Cardiac muscle cell (in vitro differentiated cells and primary cell): ENCODE data around the gene TNFRSF19. TPM values are rescaled to one million over a fixed set of nuclear protein-coding genes. Genes with fewer than 3 reads are reported as not detected.

Source experiments
- DNase-seq, 2 donors: peaks; one replicate each; pipeline versions ENCODE4 v3.0.0 to v3.0.0-alpha.2; 2010 to 2017; ENCODE audit warnings: low read depth in 1 of 2, low spot score in 1 of 2
- H3K27ac ChIP-seq: fragments of 200-600 bp; sonication (generic); 2 replicates; pipeline ENCODE4 v1.5.1; 2016
- H3K27me3 ChIP-seq: fragments of 200-600 bp; sonication (generic); 2 replicates; pipeline ENCODE4 v1.6.0; 2016; ENCODE audit warnings: control low read depth
- H3K36me3 ChIP-seq: fragments of 200-600 bp; sonication (generic); 2 replicates; pipeline ENCODE4 v1.5.1; 2016; ENCODE audit warnings: control low read depth
- H3K4me1 ChIP-seq: fragments of 200-600 bp; sonication (generic); 2 replicates; pipeline ENCODE4 v1.8.1; 2017; ENCODE audit warnings: low read depth, mild to moderate bottlenecking, mixed run types
- H3K4me3 ChIP-seq: fragments of 200-600 bp; sonication (generic); 2 replicates; pipeline ENCODE4 v1.5.1; 2016; ENCODE audit warnings: mild to moderate bottlenecking
- H3K9me3 ChIP-seq: fragments of 200-600 bp; sonication (generic); 2 replicates; pipeline ENCODE4 v1.5.1; 2017; ENCODE audit warnings: low read depth, mild to moderate bottlenecking, control low read depth
- CTCF ChIP-seq: IDR thresholded peaks from 2 replicates; pipeline ENCODE4 v1.5.1; 2012; ENCODE audit warnings: low read depth, mild to moderate bottlenecking, low read length
- polyA plus RNA-seq: library from polyadenylated mRNA; unstranded; fragments of >200 nt; fragmentation: Nextera tagmentation; extraction: Ambion mirVana; gene quantifications from 2 replicates; pipeline ENCODE4 v1.2.1, GENCODE V29; 2016
- total RNA-seq: library from RNA; depleted of rRNA; stranded (reverse); fragments of >200 nt; gene quantifications from 2 replicates; pipeline ENCODE4 v1.2.3, GENCODE V29; 2016

The TNFRSF19 gene
- total and polyA plus RNA-seq, 2 experiments from 2014 or later: 91.3 to 139 TPM

- H3K27me3 ChIP-seq: no peaks in the 10 kb centered on the region
- no peaks in the 10 kb centered on the region for H3K9me3 ChIP-seq
- no peak for TF ChIP-seq CTCF
- H3K4me3 ChIP-seq: no peak overlapping the region
- H3K36me3 ChIP-seq: peaks cover 29% of the 10 kb centered on the region
- DNase-seq: no peak
- no peak overlapping the region for H3K27ac ChIP-seq
- no peaks in the 10 kb centered on the region for H3K4me1 ChIP-seq
Observed at GRCh38 chr13:23658929-23659541, 88.8 kb downstream of the TNFRSF19 start.

GRCh38 chr13:23660249-23660648 lies 90.0 kb downstream of the TNFRSF19 start:
- Histone ChIP-seq H3K4me1 (no peaks in the 10 kb centered on the region), H3K4me3 (no peak overlapping the region), H3K27me3 (no peaks in the 10 kb centered on the region), H3K36me3 (peaks cover 41% of the 10 kb centered on the region), H3K9me3 (no peaks in the 10 kb centered on the region), H3K27ac (no peak overlapping the region)
- TF ChIP-seq CTCF: no peak
- no peak for DNase-seq

GRCh38 chr13:23666582-23666981 lies 96.4 kb downstream of the TNFRSF19 start:
- no peaks in the 10 kb centered on the region for H3K27me3 ChIP-seq
- TF ChIP-seq CTCF: no peak

GRCh38 chr13:23667750-23668149 lies 97.5 kb downstream of the TNFRSF19 start:
- H3K27ac ChIP-seq: no peak overlapping the region
- no peak for TF ChIP-seq CTCF
- H3K4me3 ChIP-seq: no peak overlapping the region
- DNase-seq: no peak
- no peaks in the 10 kb centered on the region for H3K4me1 ChIP-seq
- H3K36me3 ChIP-seq: peaks cover 70% of the 10 kb centered on the region
- no peaks in the 10 kb centered on the region for H3K9me3 ChIP-seq
- H3K27me3 ChIP-seq: no peaks in the 10 kb centered on the region

More at GRCh38 chr13:23666582-23666981, 96.4 kb downstream of the TNFRSF19 start:
- no peak for DNase-seq
- Histone ChIP-seq H3K36me3 (peaks cover 60% of the 10 kb centered on the region), H3K4me1 (no peaks in the 10 kb centered on the region), H3K9me3 (no peaks in the 10 kb centered on the region), H3K27ac (no peak overlapping the region), H3K4me3 (no peak overlapping the region)

GRCh38 chr13:23668562-23668961 lies 98.3 kb downstream of the TNFRSF19 start:
- H3K4me3 ChIP-seq: no peak overlapping the region
- no peak for DNase-seq
- no peak for TF ChIP-seq CTCF
- H3K4me1 ChIP-seq: no peaks in the 10 kb centered on the region
- H3K27ac ChIP-seq: no peak overlapping the region
- H3K36me3 ChIP-seq: peaks cover 77% of the 10 kb centered on the region
- H3K9me3 ChIP-seq: no peaks in the 10 kb centered on the region
- no peaks in the 10 kb centered on the region for H3K27me3 ChIP-seq
